Loucy (cell line): ENCODE results near the gene RAB33A.

Source experiments
- CTCF ChIP-seq: fragments of 200-600 bp; sonication (generic); conservative IDR thresholded peaks from 2 replicates; pipeline ENCODE4 v1.5.1; 2014; ENCODE audit warnings: mild to moderate bottlenecking, antibody characterized with exemption, low read length
- EZH2phosphoT487 ChIP-seq: fragments of 200-600 bp; IDR thresholded peaks from 2 replicates; pipeline ENCODE4 v1.6.1; 2018; ENCODE audit warnings: antibody characterized with exemption, mild to moderate bottlenecking, moderate library complexity, borderline replicate concordance

GRCh38 chrX:130179579-130180215 lies 7.9 kb downstream of the RAB33A start:
- TF ChIP-seq CTCF (no peak), EZH2phosphoT487 (no peak)
